K562 (cell line): ENCODE measurements around the gene GATA6.

ENCODE experiments used
- BHLHE40 ChIP-seq: IDR thresholded peaks from 2 replicates; pipeline ENCODE4 v1.6.1; 2011; ENCODE audit warnings: low read length, improper control_type of control experiment
- FOS ChIP-seq: IDR thresholded peaks from 3 replicates; pipeline ENCODE4 v1.6.1; 2011; ENCODE audit not compliant: insufficient read length; ENCODE audit errors: extremely low read depth
- HNRNPK ChIP-seq: fragments of 200-400 bp; formaldehyde crosslinking; IDR thresholded peaks from one replicate; pipeline ENCODE4 v1.6.1; 2018; ENCODE audit warnings: mild to moderate bottlenecking, low read depth, low read length; ENCODE audit not compliant: poor library complexity, severe bottlenecking
- KLF10 ChIP-seq: fragments of 250-450 bp; sonication (Bioruptor Pico); IDR thresholded peaks from 2 replicates; pipeline ENCODE4 v1.6.1; 2021; ENCODE audit warnings: matching md5 sums
- PHF8 ChIP-seq: fragments of 200-600 bp; sonication (generic); IDR thresholded peaks from 2 replicates; pipeline ENCODE4 v1.6.1; 2012; ENCODE audit warnings: mixed run types, mild to moderate bottlenecking, inconsistent platforms, low read length, moderate library complexity, borderline replicate concordance
- SRSF9 ChIP-seq: fragments of 200-400 bp; formaldehyde crosslinking; IDR thresholded peaks from 2 replicates; pipeline ENCODE4 v1.6.1; 2017; ENCODE audit warnings: low read depth, low read length, borderline replicate concordance
- ZFPM2 ChIP-seq: fragments of 250-450 bp; sonication (Bioruptor Pico); IDR thresholded peaks from 2 replicates; pipeline ENCODE4 v1.5.1; 2022; ENCODE audit warnings: mild to moderate bottlenecking
- TF ChIP-seq, protein P1 (sequence below): fragments of 450-650 bp; IDR thresholded peaks from 2 replicates; pipeline ENCODE4 v1.6.1; 2018; ENCODE audit warnings: mild to moderate bottlenecking, low read depth; ENCODE audit not compliant: partially characterized antibody
- TF ChIP-seq, protein P2 (sequence below), 3 experiments: IDR thresholded peaks in 2 of 3; conservative IDR thresholded peaks in 1 of 3; 2 replicates each; pipeline ENCODE4 v1.5.1; 2011 to 2012; ENCODE audit warnings: low read length in 3 of 3, mild to moderate bottlenecking in 3 of 3, control low read depth in 2 of 3, improper control_type of control experiment in 1 of 3, inconsistent platforms in 1 of 3, low read depth in 1 of 3, mixed read lengths in 1 of 3, moderate library complexity in 1 of 3; ENCODE audit not compliant: insufficient read depth in 2 of 3

GRCh38 chr18:22180722-22181121 is 11.3 kb downstream of the GATA6 start:
- TF ChIP-seq KLF10 (CRISPR knock-in tag): no peak
- TF ChIP-seq PHF8: no peak
- TF ChIP-seq BHLHE40: no peak
- TF ChIP-seq FOS: no peak
- TF ChIP-seq, protein P1, sequence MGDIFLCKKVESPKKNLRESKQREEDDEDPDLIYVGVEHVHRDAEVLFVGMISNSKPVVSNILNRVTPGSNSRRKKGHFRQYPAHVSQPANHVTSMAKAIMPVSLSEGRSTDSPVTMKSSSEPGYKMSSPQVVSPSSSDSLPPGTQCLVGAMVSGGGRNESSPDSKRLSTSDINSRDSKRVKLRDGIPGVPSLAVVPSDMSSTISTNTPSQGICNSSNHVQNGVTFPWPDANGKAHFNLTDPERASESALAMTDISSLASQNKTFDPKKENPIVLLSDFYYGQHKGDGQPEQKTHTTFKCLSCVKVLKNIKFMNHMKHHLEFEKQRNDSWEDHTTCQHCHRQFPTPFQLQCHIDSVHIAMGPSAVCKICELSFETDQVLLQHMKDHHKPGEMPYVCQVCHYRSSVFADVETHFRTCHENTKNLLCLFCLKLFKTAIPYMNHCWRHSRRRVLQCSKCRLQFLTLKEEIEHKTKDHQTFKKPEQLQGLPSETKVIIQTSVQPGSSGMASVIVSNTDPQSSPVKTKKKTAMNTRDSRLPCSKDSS: no peak
- no peak for TF ChIP-seq SRSF9
- TF ChIP-seq, protein P2, sequence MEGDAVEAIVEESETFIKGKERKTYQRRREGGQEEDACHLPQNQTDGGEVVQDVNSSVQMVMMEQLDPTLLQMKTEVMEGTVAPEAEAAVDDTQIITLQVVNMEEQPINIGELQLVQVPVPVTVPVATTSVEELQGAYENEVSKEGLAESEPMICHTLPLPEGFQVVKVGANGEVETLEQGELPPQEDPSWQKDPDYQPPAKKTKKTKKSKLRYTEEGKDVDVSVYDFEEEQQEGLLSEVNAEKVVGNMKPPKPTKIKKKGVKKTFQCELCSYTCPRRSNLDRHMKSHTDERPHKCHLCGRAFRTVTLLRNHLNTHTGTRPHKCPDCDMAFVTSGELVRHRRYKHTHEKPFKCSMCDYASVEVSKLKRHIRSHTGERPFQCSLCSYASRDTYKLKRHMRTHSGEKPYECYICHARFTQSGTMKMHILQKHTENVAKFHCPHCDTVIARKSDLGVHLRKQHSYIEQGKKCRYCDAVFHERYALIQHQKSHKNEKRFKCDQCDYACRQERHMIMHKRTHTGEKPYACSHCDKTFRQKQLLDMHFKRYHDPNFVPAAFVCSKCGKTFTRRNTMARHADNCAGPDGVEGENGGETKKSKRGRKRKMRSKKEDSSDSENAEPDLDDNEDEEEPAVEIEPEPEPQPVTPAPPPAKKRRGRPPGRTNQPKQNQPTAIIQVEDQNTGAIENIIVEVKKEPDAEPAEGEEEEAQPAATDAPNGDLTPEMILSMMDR (IDR thresholded peaks at IDR 0.05 in 2 of 3, conservative IDR thresholded peaks at IDR 0.05 in 1 of 3; ENCODE audit: insufficient read depth in 2 of 3, low read depth in 1 of 3, low read length in 3 of 3): no peak
- no peak for TF ChIP-seq ZFPM2
- no peak for TF ChIP-seq HNRNPK
